ENCODE data around the gene MASP2. TPM values are rescaled to one million over a fixed set of nuclear protein-coding genes. Genes with fewer than 3 reads are reported as not detected.

MASP2 gene
- polyA plus RNA-seq, 2 of the 4 experiments (the other 2 are of a cell fraction), result 0.08 TPM; not detected in 1

- H3K27ac ChIP-seq, result no peak overlapping the region
- peaks cover 9% of the 10 kb centered on the region; the same call in 2 of the 3 replicates for H3K4me1 ChIP-seq
- no peaks in the 10 kb centered on the region for H3K9me3 ChIP-seq
- POLR2A ChIA-PET, result no interaction called here
- FAIRE-seq, result no peak
- ATAC-seq, result no peak
- WGBS (ENCODE audit: missing lambda C conversion rate), result 87% methylated on average over 8 of the region's 8 CpGs
- no peak for DNase-seq (ENCODE audit: low read depth in 1 of 2, low spot score in 1 of 2)
- CTCF ChIA-PET, result interaction anchor here (1.5 to 4.8 kb wide), 2 partner anchors 20 to 23 kb away, joined by 4 to 33 read pairs; no protein-coding TSS in a partner anchor
- H3K4me3 ChIP-seq, result no peak overlapping the region
- TF ChIP-seq HOXA7 (CRISPR knock-in tag; IDR thresholded peaks at IDR 0.05) (no peak), TFCP2L1 (CRISPR knock-in tag; IDR thresholded peaks at IDR 0.05) (no peak), KDM1A (IDR thresholded peaks at IDR 0.05; ENCODE audit: low read depth) (no peak), ZFP36 (IDR thresholded peaks at IDR 0.05; ENCODE audit: borderline replicate concordance, partially characterized antibody) (peak; percentile 44), USF2 (IDR thresholded peaks at IDR 0.05) (no peak)
- no peak overlapping the region for H3K4me2 ChIP-seq
These were observed 10.4 kb upstream of the MASP2 start for GRCh38 chr1:11057477-11057876.

DNA sequence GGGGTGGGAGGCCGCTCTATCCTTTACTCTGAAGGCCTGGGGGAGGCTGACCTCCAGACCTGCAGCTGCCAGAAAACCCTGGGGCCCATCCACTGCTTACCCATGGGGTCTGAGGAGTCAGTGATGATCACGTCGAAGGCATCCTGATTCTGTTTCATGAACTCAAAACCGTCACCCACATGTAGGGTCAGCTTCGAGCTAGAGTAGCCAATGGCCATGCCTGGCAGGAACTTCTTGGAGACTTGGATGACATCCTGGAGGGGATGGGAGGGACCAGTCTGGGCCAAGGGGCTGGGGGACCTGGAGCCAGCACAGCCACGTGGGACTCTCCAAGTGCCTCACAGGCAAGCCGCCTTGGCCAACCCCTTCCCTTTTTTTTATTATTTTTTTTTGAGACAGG is 9.5 kb upstream of the MASP2 start:
- CTCF ChIA-PET, result interaction anchor here (0.9 to 4.8 kb wide), 2 partner anchors 11 to 19 kb away, joined by 3 to 33 read pairs; no protein-coding TSS in a partner anchor
- WGBS (ENCODE audit: missing lambda C conversion rate), result 100% methylated on average over 7 of the region's 7 CpGs
- no peak overlapping the region for H3K4me2 ChIP-seq
- TF ChIP-seq PHF8 (IDR thresholded peaks at IDR 0.05; ENCODE audit: borderline replicate concordance, low read depth) (no peak), SMC3 (IDR thresholded peaks at IDR 0.05) (no peak), ZSCAN20 (CRISPR knock-in tag; IDR thresholded peaks at IDR 0.05) (no peak), RAD21 (conservative IDR thresholded peaks at IDR 0.05 in 1 of 2, IDR thresholded peaks at IDR 0.05 in 1 of 2) (no peak), ZNF302 (CRISPR knock-in tag; IDR thresholded peaks at IDR 0.05) (no peak), BHLHE40 (IDR thresholded peaks at IDR 0.05; ENCODE audit: low read depth, low read length) (no peak), NPAS2 (CRISPR knock-in tag; IDR thresholded peaks at IDR 0.05; ENCODE audit: borderline replicate concordance) (no peak), KDM1A (IDR thresholded peaks at IDR 0.05; ENCODE audit: low read depth) (no peak), POLR2A (IDR thresholded peaks at IDR 0.05; ENCODE audit: low read length) (no peak), EHF (CRISPR knock-in tag; IDR thresholded peaks at IDR 0.05) (no peak), FOSB (CRISPR knock-in tag; IDR thresholded peaks at IDR 0.05) (no peak), NR3C1 (IDR thresholded peaks at IDR 0.05) (no peak), TP53 (CRISPR knock-in tag; IDR thresholded peaks at IDR 0.05) (no peak), MYC (IDR thresholded peaks at IDR 0.05; ENCODE audit: borderline replicate concordance, low read length) (no peak), CBX2 (IDR thresholded peaks at IDR 0.05; ENCODE audit: borderline replicate concordance, low read depth) (no peak), SREBF2 (IDR thresholded peaks at IDR 0.05) (no peak)
- TF ChIP-seq, protein P1, sequence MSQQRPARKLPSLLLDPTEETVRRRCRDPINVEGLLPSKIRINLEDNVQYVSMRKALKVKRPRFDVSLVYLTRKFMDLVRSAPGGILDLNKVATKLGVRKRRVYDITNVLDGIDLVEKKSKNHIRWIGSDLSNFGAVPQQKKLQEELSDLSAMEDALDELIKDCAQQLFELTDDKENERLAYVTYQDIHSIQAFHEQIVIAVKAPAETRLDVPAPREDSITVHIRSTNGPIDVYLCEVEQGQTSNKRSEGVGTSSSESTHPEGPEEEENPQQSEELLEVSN (IDR thresholded peaks at IDR 0.05; ENCODE audit: borderline replicate concordance, low read depth), result no peak
- no peak for FAIRE-seq
- no peak overlapping the region for H3K4me3 ChIP-seq
- DNase-seq (ENCODE audit: low read depth in 1 of 2, low spot score in 1 of 2), result no peak
- peaks cover 9% of the 10 kb centered on the region; the same call in 2 of the 3 replicates for H3K4me1 ChIP-seq
- H3K27ac ChIP-seq, result no peak overlapping the region
- no peaks in the 10 kb centered on the region for H3K9me3 ChIP-seq
- POLR2A ChIA-PET, result no interaction called here
- ATAC-seq, result no peak

DNA sequence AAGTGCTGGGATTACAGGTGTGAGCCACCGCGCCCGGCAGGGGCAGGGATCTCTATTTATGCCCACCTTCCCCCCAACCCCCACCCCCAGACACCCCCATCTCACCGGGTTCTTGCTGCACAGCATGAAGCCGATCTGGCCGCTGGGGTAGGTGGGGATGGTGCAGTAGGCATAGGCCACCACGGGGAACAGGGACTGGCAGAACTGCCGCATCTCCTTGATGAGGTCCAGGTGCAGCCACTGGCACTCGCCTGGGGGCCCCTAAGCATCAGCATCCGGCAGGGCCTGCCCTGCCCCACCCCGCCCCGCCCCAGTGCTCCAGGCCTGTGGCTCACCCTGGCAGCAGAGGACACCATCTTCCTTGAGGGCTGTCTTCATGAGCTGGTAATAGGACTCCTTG is 8.6 kb upstream of the MASP2 start:
- ChIA-PET POLR2A (interaction anchor here (0.6 kb wide), 1 partner anchor 218 kb away, joined by 7 read pairs; no protein-coding TSS in a partner anchor), CTCF (interaction anchor here (4.8 kb wide), 1 partner anchor 18 kb away, joined by 33 read pairs; no protein-coding TSS in a partner anchor)
- Histone ChIP-seq H3K4me2 (no peak overlapping the region), H3K4me3 (no peak overlapping the region), H3K4me1 (peaks cover 3% of the 10 kb centered on the region; the same call in 1 of the 3 replicates), H3K9me3 (no peaks in the 10 kb centered on the region), H3K27ac (no peak overlapping the region)
- ATAC-seq (no peak), DNase-seq (ENCODE audit: low read depth in 1 of 2, low spot score in 1 of 2) (no peak), FAIRE-seq (no peak)
- WGBS (ENCODE audit: missing lambda C conversion rate), result 76% methylated on average over 3 of the region's 12 CpGs
- TF ChIP-seq ZC3H11A (IDR thresholded peaks at IDR 0.05) (no peak), JUN (IDR thresholded peaks at IDR 0.05) (no peak), HOXB13 (CRISPR knock-in tag; IDR thresholded peaks at IDR 0.05; ENCODE audit: low read depth) (no peak), PHF8 (IDR thresholded peaks at IDR 0.05; ENCODE audit: borderline replicate concordance, low read depth) (no peak), NPAS2 (CRISPR knock-in tag; IDR thresholded peaks at IDR 0.05; ENCODE audit: borderline replicate concordance) (no peak), NFE2L2 (conservative IDR thresholded peaks at IDR 0.05; ENCODE audit: low read length) (no peak), CEBPB (IDR thresholded peaks at IDR 0.05) (no peak), FOXS1 (CRISPR knock-in tag; IDR thresholded peaks at IDR 0.05) (no peak)

Measured in A549 (cell line).